Glutamatergic neuron (in vitro differentiated cells): ENCODE data around the gene NDST3. TPM values are rescaled to one million over a fixed set of nuclear protein-coding genes. Genes with fewer than 3 reads are reported as not detected.

Experiments
- DNase-seq: peaks from one replicate; pipeline ENCODE4 v3.0.0; 2022
- H3K27ac Mint-ChIP-seq: one replicate; pipeline ENCODE4 v1.8.0; 2020; ENCODE audit warnings: mild to moderate bottlenecking, mixed read lengths, inconsistent platforms; ENCODE audit not compliant: unreplicated experiment
- H3K27me3 Mint-ChIP-seq: one replicate; pipeline ENCODE4 v1.8.0; 2020; ENCODE audit warnings: mild to moderate bottlenecking, moderate library complexity, mixed read lengths, inconsistent platforms; ENCODE audit not compliant: unreplicated experiment
- H3K36me3 Mint-ChIP-seq: one replicate; pipeline ENCODE4 v1.8.0; 2020; ENCODE audit warnings: mild to moderate bottlenecking, mixed read lengths, inconsistent platforms; ENCODE audit not compliant: unreplicated experiment
- H3K4me1 Mint-ChIP-seq: one replicate; pipeline ENCODE4 v1.8.0; 2020; ENCODE audit warnings: mild to moderate bottlenecking, low read depth, mixed read lengths, inconsistent platforms; ENCODE audit not compliant: unreplicated experiment
- H3K4me3 Mint-ChIP-seq: one replicate; pipeline ENCODE4 v1.8.0; 2020; ENCODE audit warnings: mild to moderate bottlenecking, mixed read lengths, inconsistent platforms; ENCODE audit not compliant: unreplicated experiment
- H3K9me3 Mint-ChIP-seq: one replicate; pipeline ENCODE4 v1.8.0; 2020; ENCODE audit warnings: mild to moderate bottlenecking, moderate library complexity, mixed read lengths, inconsistent platforms; ENCODE audit not compliant: unreplicated experiment
- total RNA-seq: library from RNA; stranded (reverse); fragmentation: NEBNext Ultra II Directional; extraction: Animal tissue kit (Norgen Biotek cat#: 25700); gene quantifications from one replicate; pipeline ENCODE4 v1.2.1, GENCODE V29; 2021; ENCODE audit not compliant: unreplicated experiment
- TF ChIP-seq, protein P1 (sequence below): fragments of 200-600 bp; sonication (generic); IDR thresholded peaks from one replicate; pipeline ENCODE4 v1.5.0; 2021; ENCODE audit not compliant: partially characterized antibody, unreplicated experiment

NDST3 gene
- total RNA-seq, 1 donor from 2014 or later = 38.4 TPM

- Mint-ChIP-seq H3K27me3 (peaks cover 2% of the 10 kb centered on the region), H3K9me3 (no peaks in the 10 kb centered on the region), H3K4me1 (peaks cover 24% of the 10 kb centered on the region), H3K27ac (no peak overlapping the region), H3K4me3 (no peak overlapping the region), H3K36me3 (no peaks in the 10 kb centered on the region)
- TF ChIP-seq, protein P1, sequence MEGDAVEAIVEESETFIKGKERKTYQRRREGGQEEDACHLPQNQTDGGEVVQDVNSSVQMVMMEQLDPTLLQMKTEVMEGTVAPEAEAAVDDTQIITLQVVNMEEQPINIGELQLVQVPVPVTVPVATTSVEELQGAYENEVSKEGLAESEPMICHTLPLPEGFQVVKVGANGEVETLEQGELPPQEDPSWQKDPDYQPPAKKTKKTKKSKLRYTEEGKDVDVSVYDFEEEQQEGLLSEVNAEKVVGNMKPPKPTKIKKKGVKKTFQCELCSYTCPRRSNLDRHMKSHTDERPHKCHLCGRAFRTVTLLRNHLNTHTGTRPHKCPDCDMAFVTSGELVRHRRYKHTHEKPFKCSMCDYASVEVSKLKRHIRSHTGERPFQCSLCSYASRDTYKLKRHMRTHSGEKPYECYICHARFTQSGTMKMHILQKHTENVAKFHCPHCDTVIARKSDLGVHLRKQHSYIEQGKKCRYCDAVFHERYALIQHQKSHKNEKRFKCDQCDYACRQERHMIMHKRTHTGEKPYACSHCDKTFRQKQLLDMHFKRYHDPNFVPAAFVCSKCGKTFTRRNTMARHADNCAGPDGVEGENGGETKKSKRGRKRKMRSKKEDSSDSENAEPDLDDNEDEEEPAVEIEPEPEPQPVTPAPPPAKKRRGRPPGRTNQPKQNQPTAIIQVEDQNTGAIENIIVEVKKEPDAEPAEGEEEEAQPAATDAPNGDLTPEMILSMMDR = no peak
- DNase-seq = no peak
Measured at GRCh38 chr4:118285931-118286330, 251.6 kb downstream of the NDST3 start.

DNA sequence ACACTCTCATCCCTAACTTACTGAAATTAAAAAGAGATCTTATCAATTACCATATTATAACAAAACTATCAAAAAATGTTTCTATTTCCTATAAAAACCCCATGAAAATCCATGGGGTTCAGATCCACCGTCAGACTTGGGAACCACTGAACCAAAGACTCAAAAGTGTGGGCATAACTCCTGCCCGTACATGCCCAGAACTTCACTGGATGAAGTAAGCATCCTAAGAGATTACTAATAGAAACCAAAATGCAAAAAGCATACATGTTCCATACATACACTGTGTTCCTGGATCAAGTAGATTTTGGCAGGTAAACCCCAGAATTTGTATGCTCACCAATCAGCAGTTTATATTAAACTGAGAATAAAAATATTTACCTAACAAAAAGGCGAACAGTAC is 252.4 kb downstream of the NDST3 start:
- no peak overlapping the region for H3K4me3 Mint-ChIP-seq

DNA sequence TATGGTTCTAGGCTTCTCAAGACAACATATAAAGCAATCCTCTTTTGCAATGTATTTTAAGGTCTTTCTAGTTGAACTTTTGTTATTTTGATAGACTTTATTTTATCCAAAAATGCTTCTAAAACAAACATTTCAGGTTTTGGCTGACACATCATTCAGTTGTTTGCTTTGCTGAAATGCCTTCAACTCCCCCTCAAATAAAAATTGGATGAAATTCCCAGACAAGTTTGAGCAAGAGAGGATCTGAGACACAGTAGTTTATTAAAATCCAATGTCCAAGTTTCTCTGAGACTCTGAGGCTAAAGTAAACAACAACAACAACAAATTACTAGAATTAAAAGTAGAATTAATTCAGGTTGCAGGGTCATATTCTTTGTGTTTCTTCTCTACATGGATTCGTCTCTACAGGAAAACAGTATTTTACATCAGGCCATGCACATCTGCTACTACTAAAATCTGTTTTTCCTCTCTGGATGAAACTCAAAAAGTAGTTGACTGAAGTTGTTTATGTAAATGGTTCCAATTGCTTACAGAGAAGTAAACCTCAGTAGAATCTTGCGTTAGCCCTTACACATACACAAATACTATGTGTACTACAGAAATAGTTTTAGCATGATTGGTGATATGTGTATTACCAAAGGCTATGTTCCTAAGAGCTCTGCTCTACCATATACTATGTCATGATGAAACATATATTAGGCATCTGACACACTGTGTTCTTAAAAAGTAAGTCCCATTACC is 253.6 kb downstream of the NDST3 start:
- Mint-ChIP-seq H3K4me3 (no peak overlapping the region), H3K36me3 (no peaks in the 10 kb centered on the region), H3K9me3 (no peaks in the 10 kb centered on the region), H3K4me1 (peaks cover 7% of the 10 kb centered on the region), H3K27me3 (no peaks in the 10 kb centered on the region), H3K27ac (no peak overlapping the region)
- DNase-seq = no peak
- TF ChIP-seq, protein P1 = no peak

More for the DNA sequence above, 252.4 kb downstream of the NDST3 start:
- no peak for DNase-seq
- peaks cover 17% of the 10 kb centered on the region for H3K4me1 Mint-ChIP-seq
- no peaks in the 10 kb centered on the region for H3K36me3 Mint-ChIP-seq
- H3K9me3 Mint-ChIP-seq = no peaks in the 10 kb centered on the region
- TF ChIP-seq, protein P1 = no peak
- H3K27ac Mint-ChIP-seq = no peak overlapping the region
- no peaks in the 10 kb centered on the region for H3K27me3 Mint-ChIP-seq

GRCh38 chr4:118289794-118290193 is 255.5 kb downstream of the NDST3 start:
- Mint-ChIP-seq H3K36me3 (no peaks in the 10 kb centered on the region), H3K4me1 (no peaks in the 10 kb centered on the region), H3K27me3 (no peaks in the 10 kb centered on the region), H3K9me3 (no peaks in the 10 kb centered on the region), H3K4me3 (no peak overlapping the region), H3K27ac (no peak overlapping the region)
- TF ChIP-seq, protein P1 = no peak
- no peak for DNase-seq

DNA sequence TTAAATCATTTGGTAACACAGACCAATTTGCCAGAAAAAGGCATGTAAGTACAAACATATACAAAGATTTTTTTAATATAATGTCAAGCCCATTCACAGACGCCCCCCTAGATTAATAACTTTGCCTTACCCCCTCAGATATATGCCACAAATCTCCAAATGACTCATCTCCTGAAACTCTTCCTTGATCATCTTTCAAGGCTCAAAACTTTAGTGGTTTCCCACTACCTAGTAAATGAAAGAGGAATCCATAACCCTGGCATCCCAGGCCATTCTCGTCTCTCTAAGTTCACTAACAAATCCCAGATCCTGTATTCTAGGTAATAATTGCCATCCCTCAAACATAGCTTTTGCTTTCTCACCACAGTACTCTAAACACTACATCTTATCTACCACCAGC is 256.7 kb downstream of the NDST3 start:
- Mint-ChIP-seq H3K27me3 (no peaks in the 10 kb centered on the region), H3K9me3 (no peaks in the 10 kb centered on the region), H3K4me3 (no peak overlapping the region), H3K4me1 (no peaks in the 10 kb centered on the region), H3K36me3 (no peaks in the 10 kb centered on the region), H3K27ac (no peak overlapping the region)
- TF ChIP-seq, protein P1 = no peak
- no peak for DNase-seq
